HepG2 (cell line): ENCODE results near the gene CRYZL1. TPM values are rescaled to one million over a fixed set of nuclear protein-coding genes. Genes with fewer than 3 reads are reported as not detected.

Experiments used
- ASH2L ChIP-seq: fragments of 300-600, 200-600 bp; sonication (generic); IDR thresholded peaks from 2 replicates; pipeline ENCODE4 v1.7.0; 2017; ENCODE audit warnings: low read depth, mild to moderate bottlenecking, moderate library complexity, mixed read lengths, low read length; ENCODE audit not compliant: insufficient read length
- ATF4 ChIP-seq, 2 experiments: fragments of 450-650 bp in 1 of 2; sonication (generic) in 1 of 2; formaldehyde crosslinking; IDR thresholded peaks; 2 replicates each; pipeline versions ENCODE4 v1.5.0 to v1.8.0; 2020 to 2022; ENCODE audit warnings: mild to moderate bottlenecking in 1 of 2, missing genetic modification reagents in 1 of 2
- BCL6 ChIP-seq: IDR thresholded peaks from 2 replicates; pipeline ENCODE4 v1.6.1; 2016; ENCODE audit warnings: missing genetic modification reagents, missing compliant biosample characterization
- CBX5 ChIP-seq: sonication (generic); formaldehyde crosslinking; IDR thresholded peaks from 2 replicates; pipeline ENCODE4 v1.4.0; 2020; ENCODE audit warnings: missing genetic modification reagents, borderline replicate concordance
- CCDC6 ChIP-seq: sonication (generic); formaldehyde crosslinking; IDR thresholded peaks from 2 replicates; pipeline ENCODE4 v1.8.1; 2022; ENCODE audit warnings: mild to moderate bottlenecking, missing genetic modification reagents, moderate library complexity
- HDAC1 ChIP-seq: sonication (generic); formaldehyde crosslinking; IDR thresholded peaks from 2 replicates; pipeline ENCODE4 v1.5.1; 2020; ENCODE audit warnings: mild to moderate bottlenecking, missing genetic modification reagents
- HMGXB4 ChIP-seq, 2 experiments: sonication (generic) in 1 of 2; formaldehyde crosslinking in 1 of 2; IDR thresholded peaks; 2 replicates each; pipeline versions ENCODE4 v1.4.0 to v1.6.1; 2018 to 2020; ENCODE audit warnings: missing genetic modification reagents in 2 of 2, borderline replicate concordance in 1 of 2, low read depth in 1 of 2, mild to moderate bottlenecking in 1 of 2, missing biosample characterization in 1 of 2
- NRL ChIP-seq: sonication (generic); formaldehyde crosslinking; IDR thresholded peaks from 2 replicates; pipeline ENCODE4 v1.5.0; 2020; ENCODE audit warnings: missing genetic modification reagents, mild to moderate bottlenecking, moderate library complexity, borderline replicate concordance
- REPIN1 ChIP-seq: sonication (generic); formaldehyde crosslinking; IDR thresholded peaks from 2 replicates; pipeline ENCODE4 v1.8.0; 2022; ENCODE audit warnings: missing genetic modification reagents, low read depth, mild to moderate bottlenecking, borderline replicate concordance
- SIX4 ChIP-seq: sonication (generic); formaldehyde crosslinking; IDR thresholded peaks from 2 replicates; pipeline ENCODE4 v1.4.0; 2020; ENCODE audit warnings: missing genetic modification reagents
- STAG1 ChIP-seq: sonication (generic); formaldehyde crosslinking; IDR thresholded peaks from 2 replicates; pipeline ENCODE4 v1.4.0; 2020; ENCODE audit warnings: missing genetic modification reagents
- ZBTB49 ChIP-seq: sonication (generic); formaldehyde crosslinking; IDR thresholded peaks from 2 replicates; pipeline ENCODE4 v1.4.0; 2020; ENCODE audit warnings: missing genetic modification reagents, borderline replicate concordance
- ZNF101 ChIP-seq: sonication (generic); formaldehyde crosslinking; IDR thresholded peaks from 2 replicates; pipeline ENCODE4 v1.4.0; 2020; ENCODE audit warnings: mild to moderate bottlenecking, low read depth, missing genetic modification reagents, borderline replicate concordance
- ZNF274 ChIP-seq: sonication (generic); formaldehyde crosslinking; IDR thresholded peaks from 2 replicates; pipeline ENCODE4 v1.5.1; 2020; ENCODE audit warnings: mild to moderate bottlenecking, missing genetic modification reagents
- ZNF510 ChIP-seq: sonication (generic); formaldehyde crosslinking; IDR thresholded peaks from 2 replicates; pipeline ENCODE4 v1.4.0; 2020; ENCODE audit warnings: low read depth, mild to moderate bottlenecking, missing genetic modification reagents
- ZSCAN12 ChIP-seq: sonication (generic); formaldehyde crosslinking; IDR thresholded peaks from 2 replicates; pipeline ENCODE4 v1.9.0; 2021; ENCODE audit warnings: mild to moderate bottlenecking, missing genetic modification reagents
- polyA plus RNA-seq, 8 experiments: library from polyadenylated mRNA; depleted of rRNA in 3 of 8; stranded (reverse) in 7 of 8; unstranded in 1 of 8; fragments of >200 nt; fragmentation: Illumina TruSeq in 4 of 8; extraction: Trizol in 4 of 8; gene quantifications; 2 replicates each; pipeline versions ENCODE4 v1.2.1 to v1.2.3, GENCODE V29; 2011 to 2016; ENCODE audit warnings: low read depth in 4 of 8, missing spikeins in 1 of 8, mixed read lengths in 1 of 8; ENCODE audit not compliant: insufficient read depth in 1 of 8
- total RNA-seq, 5 experiments: library from RNA; depleted of rRNA; stranded (reverse); fragments of >200 nt; fragmentation: Illumina TruSeq; extraction: Trizol; gene quantifications; 2 replicates each; pipeline ENCODE4 v1.2.3, GENCODE V29; 2016; ENCODE audit warnings: low read depth in 1 of 5
- TF ChIP-seq, protein P1 (sequence below): sonication (generic); formaldehyde crosslinking; IDR thresholded peaks from 2 replicates; pipeline ENCODE4 v1.8.1; 2023; ENCODE audit warnings: mild to moderate bottlenecking, inconsistent platforms, moderate library complexity, missing genetic modification reagents, borderline replicate concordance
- TF ChIP-seq, protein P2 (sequence below): sonication (generic); formaldehyde crosslinking; IDR thresholded peaks from 2 replicates; pipeline ENCODE4 v1.4.0; 2020; ENCODE audit warnings: mild to moderate bottlenecking, missing genetic modification reagents
- TF ChIP-seq, protein P3 (sequence below): sonication (generic); formaldehyde crosslinking; IDR thresholded peaks from 2 replicates; pipeline ENCODE4 v1.8.0; 2022; ENCODE audit warnings: missing genetic modification reagents, mild to moderate bottlenecking, inconsistent platforms, borderline replicate concordance

CRYZL1 gene
- total and polyA plus RNA-seq, 2 of the 13 experiments (the other 11 are each of a cell fraction or from before 2014, with no cell fraction given): 20.3 to 27.7 TPM

- TF ChIP-seq ZNF510 (0 out of 2 replicates have a peak, but pooled peaks have one; percentile 35), CCDC6 (0 out of 2 replicates have a peak, but pooled peaks have one; percentile 3), NRL (CRISPR knock-in tag) (peak; percentile 7; the same call in 1 of the 2 replicates), ATF4 (CRISPR knock-in tag; IDR thresholded peaks at IDR 0.05) (no peak), BCL6 (no peak), ZNF101 (CRISPR knock-in tag) (0 out of 2 replicates have a peak, but pooled peaks have one; percentile 37), REPIN1 (CRISPR knock-in tag) (no peak), ZSCAN12 (CRISPR knock-in tag) (no peak), ZNF274 (CRISPR knock-in tag) (0 out of 2 replicates have a peak, but pooled peaks have one; percentile 20), HDAC1 (CRISPR knock-in tag) (0 out of 2 replicates have a peak, but pooled peaks have one; percentile 1), ZBTB49 (CRISPR knock-in tag) (no peak), SIX4 (CRISPR knock-in tag) (no peak), CBX5 (CRISPR knock-in tag) (no peak), HMGXB4 (CRISPR knock-in tag; IDR thresholded peaks at IDR 0.05; ENCODE audit: borderline replicate concordance in 1 of 2, low read depth in 1 of 2) (peak in 1 of 2 experiments; percentile 25; a peak in 1 of 4 replicates), STAG1 (CRISPR knock-in tag) (0 out of 2 replicates have a peak, but pooled peaks have one; percentile 1), ASH2L (peak; percentile 61)
- TF ChIP-seq, protein P1, sequence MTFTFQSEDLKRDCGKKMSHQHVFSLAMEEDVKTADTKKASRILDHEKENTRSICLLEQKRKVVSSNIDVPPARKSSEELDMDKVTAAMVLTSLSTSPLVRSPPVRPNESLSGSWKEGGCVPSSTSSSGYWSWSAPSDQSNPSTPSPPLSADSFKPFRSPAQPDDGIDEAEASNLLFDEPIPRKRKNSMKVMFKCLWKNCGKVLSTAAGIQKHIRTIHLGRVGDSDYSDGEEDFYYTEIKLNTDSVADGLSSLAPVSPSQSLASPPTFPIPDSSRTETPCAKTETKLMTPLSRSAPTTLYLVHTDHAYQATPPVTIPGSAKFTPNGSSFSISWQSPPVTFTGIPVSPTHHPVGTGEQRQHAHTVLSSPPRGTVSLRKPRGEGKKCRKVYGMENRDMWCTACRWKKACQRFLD (CRISPR knock-in tag): no peak; the same call in 1 of the 2 replicates
- TF ChIP-seq, protein P2, sequence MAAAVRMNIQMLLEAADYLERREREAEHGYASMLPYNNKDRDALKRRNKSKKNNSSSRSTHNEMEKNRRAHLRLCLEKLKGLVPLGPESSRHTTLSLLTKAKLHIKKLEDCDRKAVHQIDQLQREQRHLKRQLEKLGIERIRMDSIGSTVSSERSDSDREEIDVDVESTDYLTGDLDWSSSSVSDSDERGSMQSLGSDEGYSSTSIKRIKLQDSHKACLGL (CRISPR knock-in tag): peak; percentile 52; the same call in 1 of the 2 replicates
- TF ChIP-seq, protein P3, sequence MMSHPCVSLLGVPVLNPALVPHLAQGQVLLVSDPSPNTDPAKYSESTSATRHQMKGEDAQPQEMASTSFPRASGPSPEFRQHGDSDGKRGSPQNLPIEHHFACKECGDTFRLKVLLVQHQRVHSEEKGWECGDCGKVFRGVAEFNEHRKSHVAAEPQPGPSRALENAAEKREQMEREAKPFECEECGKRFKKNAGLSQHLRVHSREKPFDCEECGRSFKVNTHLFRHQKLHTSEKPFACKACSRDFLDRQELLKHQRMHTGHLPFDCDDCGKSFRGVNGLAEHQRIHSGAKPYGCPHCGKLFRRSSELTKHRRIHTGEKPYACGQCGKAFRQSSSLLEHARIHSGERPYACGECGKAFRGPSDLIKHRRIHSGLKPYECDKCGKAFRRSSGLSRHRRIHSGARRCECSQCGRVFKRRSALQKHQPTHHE (CRISPR knock-in tag): no peak
These were observed 53.6 kb downstream of the CRYZL1 start (continued) for GRCh38 chr21:33587792-33588484.
